ENCODE measurements around the gene MYO7A.

MYO7A gene

GRCh38 chr11:77170107-77170506 lies 42.1 kb downstream of the MYO7A start:
- DNase-seq, result no peak

DNA sequence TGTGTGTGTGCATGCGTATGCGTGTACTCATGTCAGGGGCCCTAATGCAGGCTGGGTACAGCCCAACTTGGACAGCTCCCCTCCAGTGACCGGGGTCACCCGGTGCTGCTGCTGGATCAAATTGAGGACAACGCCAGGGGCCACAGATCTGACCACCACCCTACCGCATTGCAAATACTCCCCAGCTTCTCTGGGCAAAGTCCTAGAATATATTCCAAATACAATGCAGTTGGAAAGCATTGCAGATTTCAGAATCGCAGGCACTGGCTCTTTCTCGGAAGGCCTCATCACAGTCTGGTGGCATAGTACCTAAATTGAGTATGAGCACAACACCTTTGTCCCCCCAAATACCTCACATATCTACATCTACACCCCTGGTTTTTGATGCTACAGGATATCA lies 43.2 kb downstream of the MYO7A start:
- DNase-seq, result no peak

DNA sequence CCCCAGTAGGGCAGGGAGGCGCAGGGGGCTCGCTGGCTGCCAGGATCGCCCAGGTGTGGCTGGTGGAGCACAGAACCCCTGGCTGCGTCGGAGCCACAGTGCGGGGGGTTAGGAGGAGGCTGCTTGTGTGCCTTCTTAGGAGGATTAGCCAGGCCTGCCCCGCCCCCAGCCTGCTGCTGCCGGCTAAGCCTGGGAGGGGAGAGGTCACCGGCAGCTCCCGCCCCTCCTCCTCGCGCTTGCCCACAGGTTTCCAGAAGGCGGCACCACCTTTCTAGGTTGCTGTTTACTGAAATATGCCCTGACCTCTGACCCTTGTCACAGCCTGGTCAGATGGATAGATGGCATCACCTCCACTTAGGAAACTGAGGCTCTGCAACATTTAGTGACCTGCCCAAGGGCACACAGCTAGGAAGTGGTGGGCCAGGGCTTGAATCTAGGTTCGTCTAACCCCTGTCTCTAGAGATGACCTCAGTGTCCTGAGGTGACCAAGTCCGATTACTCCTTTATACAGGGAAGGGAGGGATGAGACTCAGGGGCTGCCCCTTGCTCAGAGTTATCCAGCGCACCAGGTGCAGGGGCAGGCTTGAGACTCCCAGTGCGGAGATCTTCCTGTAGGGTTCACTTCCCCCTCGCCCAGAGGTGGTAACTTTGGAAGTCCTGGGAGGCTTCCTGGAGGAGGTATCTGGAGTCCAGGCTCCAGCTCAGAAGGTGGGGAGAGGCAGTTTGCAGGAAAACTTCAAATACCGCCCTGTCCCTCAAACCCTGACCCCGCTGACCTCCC lies 44.0 kb downstream of the MYO7A start:
- DNase-seq, result no peak

- DNase-seq, result no peak
Measured at GRCh38 chr11:77172666-77172982, 44.6 kb downstream of the MYO7A start.

DNA sequence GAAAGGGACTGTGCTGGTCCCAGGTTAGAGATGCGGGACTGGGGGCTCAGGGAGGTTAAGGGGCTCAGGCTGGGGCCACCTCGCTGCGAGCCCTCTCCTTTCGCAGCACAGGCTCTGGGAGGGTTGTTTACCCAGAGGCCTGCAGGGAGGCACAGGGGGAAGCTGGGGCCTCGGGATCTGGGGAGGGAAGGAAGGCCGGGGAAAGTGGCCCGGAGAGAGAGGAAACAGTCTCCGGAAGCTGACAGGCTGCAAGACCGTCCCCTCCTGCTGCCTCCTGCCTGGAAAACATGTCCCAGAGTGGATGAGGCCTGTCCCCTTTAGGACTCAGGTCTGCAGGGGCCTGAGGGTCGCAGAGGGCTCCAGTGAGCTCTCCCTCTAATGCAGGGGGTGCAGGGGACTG lies 45.4 kb downstream of the MYO7A start:
- DNase-seq, result no peak

DNA sequence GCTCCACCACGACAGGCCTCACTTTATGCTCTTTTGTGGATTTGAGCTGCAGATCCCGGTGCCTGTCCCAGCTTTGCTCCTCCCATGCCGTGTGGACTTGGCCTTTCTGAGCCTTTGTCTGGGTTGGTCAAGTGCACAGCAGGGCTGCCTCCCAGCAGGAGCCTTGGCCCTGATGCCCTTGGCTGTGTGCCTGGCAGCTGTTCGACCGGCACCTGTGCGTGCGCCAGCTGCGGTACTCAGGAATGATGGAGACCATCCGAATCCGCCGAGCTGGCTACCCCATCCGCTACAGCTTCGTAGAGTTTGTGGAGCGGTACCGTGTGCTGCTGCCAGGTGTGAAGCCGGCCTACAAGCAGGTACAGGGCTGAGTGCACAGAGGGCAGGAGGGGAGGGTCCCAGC lies 46.5 kb downstream of the MYO7A start:
- DNase-seq, result no peak

GRCh38 chr11:77175021-77175842 lies 47.2 kb downstream of the MYO7A start:
- no peak for DNase-seq

DNA sequence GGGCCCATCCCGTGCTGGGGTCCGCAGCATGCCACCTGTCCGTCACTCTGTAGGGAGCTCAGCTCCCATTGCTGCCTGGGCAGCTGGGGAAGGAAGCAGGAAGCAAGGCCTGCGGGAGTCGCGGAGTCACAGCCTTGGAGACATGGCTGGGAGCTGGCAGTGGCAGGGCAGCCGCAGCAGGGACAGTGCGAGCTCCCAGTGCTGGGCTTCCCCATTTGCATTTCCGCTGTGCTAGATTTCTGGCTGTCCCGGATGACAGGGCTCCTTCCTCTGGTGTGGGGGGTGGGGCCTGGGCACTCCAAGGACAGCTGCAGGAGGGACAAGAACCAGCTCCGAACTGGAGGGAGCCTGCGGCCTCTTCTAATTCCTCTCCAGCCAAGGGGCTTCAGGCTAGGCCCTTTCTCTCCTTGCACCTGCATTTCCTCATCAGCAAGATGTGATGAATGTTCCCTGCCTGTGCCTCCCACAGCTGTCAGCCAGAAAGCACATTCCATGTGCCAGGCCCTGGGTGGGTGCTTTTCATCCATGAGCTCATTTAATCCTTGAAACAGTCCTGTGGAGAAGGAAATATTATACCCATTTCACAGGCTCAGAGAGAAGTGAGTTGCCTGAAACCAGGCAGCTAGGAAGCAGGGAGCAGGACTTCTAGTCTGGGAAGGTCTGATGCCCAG lies 48.0 kb downstream of the MYO7A start:
- peak; percentile 29 for DNase-seq

- DNase-seq, result no peak
Measured at GRCh38 chr11:77176996-77177395, 49.0 kb downstream of the MYO7A start.

GRCh38 chr11:77178150-77178549 lies 50.1 kb downstream of the MYO7A start:
- no peak for DNase-seq

GRCh38 chr11:77179048-77179447 lies 51.0 kb downstream of the MYO7A start:
- DNase-seq, result no peak

DNA sequence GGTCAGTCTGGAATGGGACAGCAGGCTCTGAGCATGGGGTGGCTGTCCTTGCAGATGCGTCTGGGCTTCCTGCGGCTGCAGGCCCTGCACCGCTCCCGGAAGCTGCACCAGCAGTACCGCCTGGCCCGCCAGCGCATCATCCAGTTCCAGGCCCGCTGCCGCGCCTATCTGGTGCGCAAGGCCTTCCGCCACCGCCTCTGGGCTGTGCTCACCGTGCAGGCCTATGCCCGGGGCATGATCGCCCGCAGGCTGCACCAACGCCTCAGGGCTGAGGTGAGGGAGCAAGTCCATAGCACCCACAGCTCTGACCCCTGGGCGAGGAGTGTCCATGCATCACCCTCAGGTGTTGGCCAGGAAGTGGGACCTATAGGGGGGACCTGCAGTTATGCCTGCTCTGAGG lies 51.6 kb downstream of the MYO7A start:
- no peak for DNase-seq

DNA sequence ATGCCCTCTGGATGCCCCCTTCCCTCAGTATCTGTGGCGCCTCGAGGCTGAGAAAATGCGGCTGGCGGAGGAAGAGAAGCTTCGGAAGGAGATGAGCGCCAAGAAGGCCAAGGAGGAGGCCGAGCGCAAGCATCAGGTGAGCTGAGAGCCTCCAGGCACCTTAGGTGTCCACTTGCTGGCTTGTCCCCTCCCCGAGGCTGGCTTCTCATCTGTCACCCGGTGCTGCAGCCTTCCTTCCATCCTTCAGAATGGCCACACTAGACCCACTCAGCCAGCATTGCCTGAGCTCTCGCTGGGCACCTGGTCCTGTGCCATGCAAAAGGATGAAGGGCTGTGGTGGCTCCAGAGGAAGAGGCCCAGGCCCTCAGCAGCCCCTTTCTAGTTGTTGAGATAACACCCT lies 52.3 kb downstream of the MYO7A start:
- no peak for DNase-seq

DNA sequence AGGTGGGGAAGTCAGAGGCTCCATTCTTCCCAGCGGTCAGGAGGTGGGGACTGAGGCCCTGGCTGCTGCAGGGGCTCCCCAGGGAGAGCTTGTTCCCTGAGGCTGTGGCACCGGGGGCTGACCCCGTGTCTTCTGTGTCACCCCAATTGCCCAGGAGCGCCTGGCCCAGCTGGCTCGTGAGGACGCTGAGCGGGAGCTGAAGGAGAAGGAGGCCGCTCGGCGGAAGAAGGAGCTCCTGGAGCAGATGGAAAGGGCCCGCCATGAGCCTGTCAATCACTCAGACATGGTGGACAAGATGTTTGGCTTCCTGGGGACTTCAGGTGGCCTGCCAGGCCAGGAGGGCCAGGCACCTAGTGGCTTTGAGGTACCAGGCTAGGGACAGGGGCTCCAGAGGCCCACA lies 53.2 kb downstream of the MYO7A start:
- no peak for DNase-seq

DNA sequence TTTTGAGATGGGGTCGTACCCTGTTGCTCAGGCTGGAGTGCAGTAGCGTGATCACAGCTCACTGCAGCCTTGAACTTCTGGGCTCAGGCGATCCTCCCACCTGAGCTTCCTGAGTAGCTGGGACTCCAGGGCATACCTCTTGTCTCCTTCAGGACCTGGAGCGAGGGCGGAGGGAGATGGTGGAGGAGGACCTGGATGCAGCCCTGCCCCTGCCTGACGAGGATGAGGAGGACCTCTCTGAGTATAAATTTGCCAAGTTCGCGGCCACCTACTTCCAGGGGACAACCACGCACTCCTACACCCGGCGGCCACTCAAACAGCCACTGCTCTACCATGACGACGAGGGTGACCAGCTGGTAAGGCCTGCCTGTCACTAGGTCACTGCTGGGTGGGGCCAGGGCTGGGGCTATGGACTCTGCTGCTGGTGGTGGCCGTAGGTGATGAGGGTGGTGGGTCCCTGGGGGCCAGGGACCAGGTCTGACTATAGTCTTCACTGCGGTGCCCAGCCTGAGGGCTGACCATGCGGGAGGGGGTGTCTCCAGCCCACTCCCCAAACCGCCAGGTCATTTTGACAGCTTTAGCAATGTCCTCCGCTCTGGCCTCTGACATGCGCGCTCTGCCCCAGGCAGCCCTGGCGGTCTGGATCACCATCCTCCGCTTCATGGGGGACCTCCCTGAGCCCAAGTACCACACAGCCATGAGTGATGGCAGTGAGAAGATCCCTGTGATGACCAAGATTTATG lies 53.9 kb downstream of the MYO7A start:
- DNase-seq, result no peak

- no peak for DNase-seq
Measured at GRCh38 chr11:77182542-77183430, 54.7 kb downstream of the MYO7A start.

DNA sequence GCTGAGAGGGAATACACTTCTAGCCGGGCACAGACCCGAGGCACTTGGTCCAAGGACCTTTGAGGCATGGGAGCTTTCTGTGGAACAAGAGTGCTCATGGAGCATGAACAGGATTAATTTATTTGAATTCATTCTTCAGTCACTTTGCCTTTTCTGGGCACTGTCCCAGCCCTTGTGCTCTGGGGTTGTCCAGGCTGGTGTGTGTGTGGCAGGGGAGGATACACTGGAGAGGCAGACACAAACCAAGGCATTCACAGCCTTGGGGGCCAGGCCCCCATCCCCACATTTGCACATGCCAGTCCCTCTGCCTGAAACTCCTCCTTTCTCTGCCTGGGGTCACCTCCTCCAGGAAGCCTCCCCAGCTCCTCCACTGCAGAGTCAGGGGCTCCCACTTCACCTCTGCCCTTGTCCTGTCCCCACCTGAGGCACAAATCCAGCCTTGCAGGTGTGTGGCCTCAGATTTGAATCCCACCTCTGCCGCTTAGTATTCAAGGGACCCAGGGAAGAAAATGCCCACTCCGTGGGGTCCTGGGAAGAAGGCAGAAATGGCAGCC lies 55.5 kb downstream of the MYO7A start:
- DNase-seq, result no peak

DNA sequence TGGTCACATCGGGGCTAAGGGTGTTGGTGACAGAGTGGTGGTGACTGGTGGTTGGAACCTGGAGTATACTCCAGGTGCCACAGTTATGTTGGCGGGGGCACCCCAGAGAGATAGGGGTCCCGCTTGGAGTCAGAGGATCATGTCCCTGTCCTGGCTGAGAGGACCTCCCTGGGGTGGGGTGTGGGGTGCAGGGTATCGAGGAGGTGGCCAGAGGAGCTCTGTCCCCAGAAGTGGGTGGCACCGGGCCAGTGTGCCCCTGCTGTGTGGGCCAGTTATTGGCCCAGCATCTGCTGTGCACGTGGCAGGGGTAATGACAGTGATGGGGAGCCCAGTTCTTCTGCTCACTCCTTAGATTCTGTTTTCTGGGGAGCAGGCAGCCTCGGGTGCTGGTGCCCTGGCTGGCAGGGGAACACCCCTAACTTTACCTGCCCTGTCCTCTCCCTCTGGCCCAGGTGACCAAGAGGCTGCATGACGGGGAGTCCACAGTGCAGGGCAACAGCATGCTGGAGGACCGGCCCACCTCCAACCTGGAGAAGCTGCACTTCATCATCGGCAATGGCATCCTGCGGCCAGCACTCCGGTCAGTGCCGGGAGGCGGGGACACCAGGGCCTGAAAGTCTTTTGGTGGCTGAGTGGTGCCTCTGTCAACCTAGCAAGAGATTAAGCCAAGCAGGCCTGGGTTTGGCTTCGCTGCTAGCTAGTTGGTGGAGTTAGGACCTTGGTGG lies 56.3 kb downstream of the MYO7A start:
- no peak for DNase-seq

DNA sequence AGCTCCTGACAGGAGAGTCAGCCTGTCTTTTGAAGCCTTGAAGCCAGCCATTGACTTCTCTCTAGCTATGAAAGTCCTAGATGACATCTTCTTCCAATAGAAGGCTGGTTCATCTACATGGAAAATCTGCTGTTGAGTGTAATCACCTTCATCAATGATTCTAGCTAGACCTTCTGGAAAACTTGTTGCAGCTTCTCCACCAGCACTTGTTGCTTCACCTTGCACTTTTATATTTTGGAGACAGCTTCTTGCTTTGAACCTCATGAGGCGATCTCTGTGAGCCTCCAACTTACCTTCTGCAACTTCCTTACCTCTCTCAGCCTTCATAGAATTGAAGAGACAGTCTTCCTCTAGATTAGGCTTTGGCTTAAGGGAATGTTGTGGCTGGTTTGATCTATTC lies 58.3 kb downstream of the MYO7A start:
- no peak for DNase-seq

DNA sequence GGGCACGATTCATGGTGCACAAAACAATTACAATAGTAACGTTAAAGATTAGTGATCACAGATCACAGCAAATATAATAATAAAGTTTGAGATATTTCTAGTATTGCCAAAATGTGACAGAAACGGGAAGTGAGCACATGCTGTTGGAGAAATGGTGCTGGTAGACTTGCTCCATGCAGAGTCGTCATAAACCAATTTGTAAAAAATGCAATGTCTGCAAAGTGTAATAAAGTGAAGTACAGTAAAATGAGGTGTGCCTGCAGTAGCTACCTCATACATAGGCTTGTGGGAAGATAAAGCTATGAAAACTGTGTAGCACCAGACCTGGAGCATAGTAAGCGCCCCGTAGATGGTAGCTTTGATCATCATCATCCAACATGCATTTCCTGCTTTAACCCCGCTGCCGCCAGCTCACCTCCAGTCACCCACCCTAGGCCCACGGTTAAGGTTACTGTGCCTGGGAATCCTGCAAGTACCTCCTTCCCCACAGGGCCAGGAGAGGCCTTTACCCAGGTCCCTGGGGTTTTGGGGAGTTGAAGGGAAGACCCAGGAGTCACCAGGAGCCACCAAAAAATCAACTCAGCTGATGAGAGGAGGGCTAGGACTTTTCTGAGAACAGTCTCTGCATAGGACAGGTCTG lies 59.2 kb downstream of the MYO7A start:
- no peak for DNase-seq

Data from GDM1 (cell line).